ENCODE results near the gene FTL. TPM values are rescaled to one million over a fixed set of nuclear protein-coding genes. Genes with fewer than 3 reads are reported as not detected.

FTL gene
- total and polyA plus RNA-seq, 2 donors (not counting 3 experiments of a cell fraction or from before 2014, with no cell fraction given): 1,937 to 2,748 TPM

DNA sequence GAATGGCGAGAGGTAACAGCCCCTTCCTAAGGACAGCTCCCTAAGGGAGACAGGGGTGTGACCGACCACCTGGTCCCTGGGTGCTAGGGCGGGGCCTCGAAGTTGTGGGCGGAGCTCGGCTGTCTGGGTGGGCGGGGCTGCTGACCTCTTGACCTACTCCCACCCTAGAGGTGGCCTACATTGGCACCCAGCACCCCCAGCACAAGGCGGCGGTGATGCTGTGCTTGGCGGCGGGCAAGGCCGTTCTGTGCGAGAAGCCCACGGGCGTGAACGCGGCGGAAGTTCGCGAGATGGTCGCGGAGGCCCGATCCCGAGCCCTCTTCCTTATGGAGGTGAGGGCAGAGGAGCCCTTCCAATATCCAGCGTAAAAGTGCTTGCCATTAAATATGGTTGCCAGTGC lies 29.2 kb upstream of the FTL start:
- no peaks in the 10 kb centered on the region for H4K20me1 ChIP-seq (replicated peaks; ENCODE audit: control insufficient read depth, extremely low read depth, insufficient read depth, low read length)
- TF ChIP-seq, protein P1, sequence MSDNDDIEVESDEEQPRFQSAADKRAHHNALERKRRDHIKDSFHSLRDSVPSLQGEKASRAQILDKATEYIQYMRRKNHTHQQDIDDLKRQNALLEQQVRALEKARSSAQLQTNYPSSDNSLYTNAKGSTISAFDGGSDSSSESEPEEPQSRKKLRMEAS (IDR thresholded peaks at IDR 0.05; ENCODE audit: insufficient read depth, insufficient read length): no peak
- TF ChIP-seq MYC (IDR thresholded peaks at IDR 0.05; ENCODE audit: low read depth, low read length): no peak
- TF ChIP-seq POLR2A (IDR thresholded peaks at IDR 0.05; ENCODE audit: low read depth, low read length): no peak
- TF ChIP-seq FOS (IDR thresholded peaks at IDR 0.05; ENCODE audit: borderline replicate concordance, insufficient read depth, low read length): no peak
- no peak for TF ChIP-seq EZH2 (IDR thresholded peaks at IDR 0.05; ENCODE audit: borderline replicate concordance, low read depth, low read length, severe bottlenecking)
- TF ChIP-seq, protein P2, sequence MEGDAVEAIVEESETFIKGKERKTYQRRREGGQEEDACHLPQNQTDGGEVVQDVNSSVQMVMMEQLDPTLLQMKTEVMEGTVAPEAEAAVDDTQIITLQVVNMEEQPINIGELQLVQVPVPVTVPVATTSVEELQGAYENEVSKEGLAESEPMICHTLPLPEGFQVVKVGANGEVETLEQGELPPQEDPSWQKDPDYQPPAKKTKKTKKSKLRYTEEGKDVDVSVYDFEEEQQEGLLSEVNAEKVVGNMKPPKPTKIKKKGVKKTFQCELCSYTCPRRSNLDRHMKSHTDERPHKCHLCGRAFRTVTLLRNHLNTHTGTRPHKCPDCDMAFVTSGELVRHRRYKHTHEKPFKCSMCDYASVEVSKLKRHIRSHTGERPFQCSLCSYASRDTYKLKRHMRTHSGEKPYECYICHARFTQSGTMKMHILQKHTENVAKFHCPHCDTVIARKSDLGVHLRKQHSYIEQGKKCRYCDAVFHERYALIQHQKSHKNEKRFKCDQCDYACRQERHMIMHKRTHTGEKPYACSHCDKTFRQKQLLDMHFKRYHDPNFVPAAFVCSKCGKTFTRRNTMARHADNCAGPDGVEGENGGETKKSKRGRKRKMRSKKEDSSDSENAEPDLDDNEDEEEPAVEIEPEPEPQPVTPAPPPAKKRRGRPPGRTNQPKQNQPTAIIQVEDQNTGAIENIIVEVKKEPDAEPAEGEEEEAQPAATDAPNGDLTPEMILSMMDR (IDR thresholded peaks at IDR 0.05; ENCODE audit: extremely low read depth in 1 of 2, insufficient read depth in 1 of 2, low read depth in 1 of 2, low read length in 2 of 2): no peak
- no peak for TF ChIP-seq JUN (IDR thresholded peaks at IDR 0.05; ENCODE audit: borderline replicate concordance, insufficient read depth, insufficient read length, low read depth)
- no peak for TF ChIP-seq POLR2AphosphoS5 (IDR thresholded peaks at IDR 0.05; ENCODE audit: insufficient read depth, low read depth, low read length)
- no peak for TF ChIP-seq GATA2 (IDR thresholded peaks at IDR 0.05; ENCODE audit: insufficient read depth, insufficient read length, low read depth, low read length)
- H3K27ac ChIP-seq (ENCODE audit: insufficient read depth, low read depth, low read length): no peak overlapping the region
- intact Hi-C loops (cut with micrococcal nuclease) (no loop called here), dilution Hi-C loops (cut with MboI; ENCODE audit: extremely low pct_ligation_motif_present, low sequenced_read_pairs) (no loop called here)
- FAIRE-seq (no peak), DNase-seq (ENCODE audit: low read depth, low spot score) (no peak)
- BruUV-seq (replicated peaks): no TSS peak
- H3K4me3 ChIP-seq (replicated peaks in 1 of 3; ENCODE audit: insufficient read depth in 1 of 3, low read depth in 1 of 3, low read length in 3 of 3): no peak overlapping the region
- H3K9ac ChIP-seq (replicated peaks; ENCODE audit: extremely low read depth, insufficient read depth, low read length): no peak overlapping the region
- H2AFZ ChIP-seq (ENCODE audit: low read depth, low read length): no peak overlapping the region
- CTCF ChIA-PET: no interaction called here
- no peaks in the 10 kb centered on the region for H3K79me2 ChIP-seq (ENCODE audit: control insufficient read depth, insufficient read depth, low read length)
- peaks cover 2 to 8% of the 10 kb centered on the region in 2 experiments for H3K27me3 ChIP-seq (ENCODE audit: control insufficient read depth in 2 of 2, insufficient read depth in 2 of 2, low read length in 2 of 2)
- no peak overlapping the region for H3K4me2 ChIP-seq (ENCODE audit: insufficient read depth, low read length)
- H3K4me1 ChIP-seq (ENCODE audit: control insufficient read depth, extremely low read depth, insufficient read depth, low read length): peaks cover 9% of the 10 kb centered on the region
- H3K36me3 ChIP-seq (ENCODE audit: control insufficient read depth in 2 of 2, extremely low read depth in 1 of 2, insufficient read depth in 2 of 2, low read length in 2 of 2): no peaks in the 10 kb centered on the region
- POLR2A ChIA-PET: no interaction called here
- H3K9me1 ChIP-seq (replicated peaks; ENCODE audit: control insufficient read depth, extremely low read depth, insufficient read depth, low read length): no peaks in the 10 kb centered on the region
- H3K9me3 ChIP-seq (replicated peaks; ENCODE audit: control insufficient read depth, insufficient read depth, low read length): no peaks in the 10 kb centered on the region
